ENCODE data around the gene HAT1. TPM values are rescaled to one million over a fixed set of nuclear protein-coding genes. Genes with fewer than 3 reads are reported as not detected.
A peak's percentile ranks its signal among the peaks of the same experiment; 100 is the strongest.

HAT1 gene
- total RNA-seq, 1 experiment from 2014 or later: 93.5 TPM

DNA sequence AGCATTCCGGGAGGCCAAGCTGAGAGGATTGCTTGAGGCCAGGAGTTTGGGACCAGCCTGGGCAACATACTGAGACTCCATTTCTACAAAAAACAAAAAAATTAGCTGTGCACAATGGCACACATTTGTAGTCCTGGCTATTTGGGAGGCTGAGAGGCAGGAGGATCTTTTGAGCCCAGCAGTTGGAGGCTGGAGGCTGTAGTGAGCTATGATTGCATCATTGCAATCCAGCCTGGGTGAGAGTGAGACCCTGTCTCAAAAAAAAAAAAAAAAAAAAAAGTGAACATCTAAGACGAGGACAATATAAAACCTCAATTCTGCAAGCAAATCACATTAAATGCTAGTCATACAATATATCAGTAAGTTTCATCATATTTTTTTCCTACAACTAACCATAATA, 2.8 kb upstream of the HAT1 start:
- no peak for DNase-seq (ENCODE audit: low spot score)

GRCh38 chr2:171921970-171922229, 361 bp upstream of the HAT1 start:
- DNase-seq (ENCODE audit: low spot score): no peak

- DNase-seq (ENCODE audit: low spot score): peak; percentile 5
Observed at GRCh38 chr2:171923206-171923605, 945 bp downstream of the HAT1 start.

GRCh38 chr2:171924170-171924942, 2.1 kb downstream of the HAT1 start:
- no peak for DNase-seq (ENCODE audit: low spot score)

DNA sequence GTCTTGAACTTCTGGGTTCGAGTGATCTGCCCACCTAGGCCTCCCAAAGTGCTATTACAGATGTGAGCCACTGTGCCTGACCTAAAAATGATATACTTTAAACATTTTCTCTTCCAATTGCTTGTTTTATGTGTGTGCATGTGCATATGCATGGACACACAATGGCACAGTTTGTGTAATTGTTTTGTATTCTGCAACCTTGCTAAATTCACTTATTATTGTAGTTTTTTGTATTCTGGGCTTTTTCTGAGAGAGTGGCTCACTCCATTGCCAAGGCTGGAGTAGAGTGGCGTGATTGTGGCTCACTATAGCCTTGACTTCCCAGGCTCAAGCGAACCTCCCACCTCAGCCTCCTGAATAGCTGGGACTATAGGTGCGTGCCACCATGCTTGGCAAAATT, 8.1 kb downstream of the HAT1 start:
- DNase-seq (ENCODE audit: low spot score): no peak

- DNase-seq (ENCODE audit: low spot score): no peak
Observed at GRCh38 chr2:171939058-171939742, 16.9 kb downstream of the HAT1 start.

DNA sequence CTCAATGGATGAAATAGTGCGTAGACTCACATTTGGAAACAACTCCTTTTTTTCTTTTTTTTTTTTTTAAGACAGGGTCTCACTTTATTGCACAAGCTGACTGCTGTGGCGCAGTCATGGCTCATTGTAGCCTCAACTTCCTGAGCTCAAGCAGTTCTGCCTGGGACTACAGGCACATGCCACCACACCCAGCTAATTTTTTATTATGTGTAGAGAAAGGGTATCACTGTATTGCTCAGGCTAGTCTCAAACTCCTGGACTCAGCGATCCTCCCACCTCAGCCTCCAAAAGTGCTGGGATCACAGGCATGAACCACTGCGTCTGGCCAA, 17.4 kb downstream of the HAT1 start:
- no peak for DNase-seq (ENCODE audit: low spot score)

DNA sequence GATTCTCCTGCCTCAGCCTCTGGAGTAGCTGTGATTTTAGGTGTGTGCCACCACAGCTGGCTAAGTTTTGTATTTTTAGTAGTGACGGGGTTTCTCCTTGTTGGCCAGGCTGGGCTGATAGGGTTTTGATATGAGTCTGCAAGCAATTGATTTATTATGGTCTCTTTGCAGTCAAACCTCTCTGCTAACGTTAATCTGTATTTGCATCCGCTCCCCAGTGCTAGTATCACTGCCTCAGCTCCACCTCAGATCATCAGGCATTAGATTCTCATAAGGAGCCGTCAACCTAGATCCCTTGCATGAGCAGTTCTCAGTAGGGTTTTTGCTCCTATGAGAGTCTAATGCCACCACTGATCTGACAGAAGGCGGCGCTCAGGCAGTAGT, 19.0 kb downstream of the HAT1 start:
- no peak for DNase-seq (ENCODE audit: low spot score)

DNA sequence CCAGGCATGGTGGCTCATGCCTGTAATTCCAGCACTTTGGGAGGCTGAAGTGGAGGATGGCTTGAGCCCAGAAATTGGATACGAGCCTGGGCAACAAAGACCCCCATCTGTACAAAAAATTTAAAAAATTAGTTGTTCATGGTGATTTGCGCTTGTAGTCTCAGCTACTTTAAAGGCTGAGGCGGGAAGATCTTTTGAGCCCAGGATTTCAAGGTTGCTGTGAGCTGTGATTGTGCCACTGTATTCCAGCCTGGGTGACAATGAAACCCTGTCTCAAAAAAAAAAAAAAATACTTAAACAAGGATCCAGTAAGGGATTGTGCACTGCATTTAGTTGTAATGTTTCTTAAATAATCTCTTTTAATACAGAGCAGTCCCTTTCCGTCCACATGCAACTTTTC, 21.6 kb downstream of the HAT1 start:
- DNase-seq (ENCODE audit: low spot score): no peak

GRCh38 chr2:171952276-171952675, 30.0 kb downstream of the HAT1 start:
- DNase-seq (ENCODE audit: low spot score): no peak

- DNase-seq (ENCODE audit: low spot score): no peak
Observed at GRCh38 chr2:171952748-171953147, 30.5 kb downstream of the HAT1 start.

GRCh38 chr2:171956135-171956825, 34.0 kb downstream of the HAT1 start:
- no peak for DNase-seq (ENCODE audit: low spot score)

- peak; percentile 18 for DNase-seq (ENCODE audit: low spot score)
Observed at GRCh38 chr2:171957061-171957460, 34.8 kb downstream of the HAT1 start.

DNA sequence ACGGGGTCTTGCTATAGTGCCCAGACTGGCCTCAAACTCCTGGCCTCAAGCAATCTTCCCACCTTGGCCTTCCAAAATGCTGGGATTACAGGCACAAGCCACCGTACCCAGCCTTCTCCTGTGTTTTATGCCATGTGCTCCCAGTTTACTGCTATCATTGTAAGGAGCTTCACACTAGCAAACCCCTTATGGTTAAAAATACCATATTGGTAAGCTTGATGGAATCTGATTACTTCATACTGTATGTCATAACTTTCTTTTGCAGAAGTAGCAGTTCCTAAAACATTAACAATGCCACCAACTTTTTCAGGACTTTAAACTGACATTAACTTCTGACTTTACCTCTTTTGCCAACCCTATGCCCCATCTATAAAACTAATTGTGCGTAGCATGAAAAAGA, 36.2 kb downstream of the HAT1 start:
- DNase-seq (ENCODE audit: low spot score): no peak

DNA sequence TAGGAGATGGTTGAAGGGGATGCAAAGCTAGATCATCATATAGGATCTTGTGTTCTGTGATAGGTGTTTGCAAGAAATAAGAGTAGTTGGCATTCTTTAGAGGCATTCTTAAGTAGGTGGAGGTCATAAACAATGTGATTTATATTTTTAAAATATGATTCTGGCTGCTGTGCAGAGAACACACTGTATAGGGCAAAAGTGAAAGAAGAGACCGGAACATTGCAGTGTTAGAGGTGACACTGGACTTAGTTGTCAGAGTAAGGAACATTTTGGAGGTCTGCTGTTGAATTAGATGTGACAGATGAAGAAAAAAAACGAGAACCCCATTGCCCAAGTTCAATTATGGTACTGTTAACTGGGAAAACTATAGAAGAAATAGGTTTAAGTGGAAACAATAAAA, 37.7 kb downstream of the HAT1 start:
- no peak for DNase-seq (ENCODE audit: low spot score)

- DNase-seq (ENCODE audit: low spot score): no peak
Observed at GRCh38 chr2:171960570-171960969, 38.3 kb downstream of the HAT1 start.

GRCh38 chr2:171963198-171963597, 40.9 kb downstream of the HAT1 start:
- no peak for DNase-seq (ENCODE audit: low spot score)

DNA sequence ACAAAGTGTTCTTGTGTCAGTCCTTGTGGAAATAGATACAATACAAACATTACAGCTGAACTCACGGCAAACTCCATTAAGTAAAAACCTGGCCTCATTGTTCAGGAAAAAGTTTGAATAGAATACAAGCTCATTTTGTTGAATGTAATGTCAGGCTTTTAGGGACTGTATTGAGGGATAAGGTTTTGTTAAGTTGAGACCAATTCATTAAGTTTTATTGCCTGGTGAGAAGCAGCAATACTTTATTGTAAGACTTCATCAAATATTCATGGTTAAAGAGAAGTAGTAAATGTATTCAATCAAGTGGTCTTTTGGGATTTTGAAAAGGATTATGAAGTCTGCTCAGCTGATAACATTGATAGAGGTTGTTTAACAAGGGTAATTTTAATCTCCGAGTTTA, 42.0 kb downstream of the HAT1 start:
- DNase-seq (ENCODE audit: low spot score): no peak

DNA sequence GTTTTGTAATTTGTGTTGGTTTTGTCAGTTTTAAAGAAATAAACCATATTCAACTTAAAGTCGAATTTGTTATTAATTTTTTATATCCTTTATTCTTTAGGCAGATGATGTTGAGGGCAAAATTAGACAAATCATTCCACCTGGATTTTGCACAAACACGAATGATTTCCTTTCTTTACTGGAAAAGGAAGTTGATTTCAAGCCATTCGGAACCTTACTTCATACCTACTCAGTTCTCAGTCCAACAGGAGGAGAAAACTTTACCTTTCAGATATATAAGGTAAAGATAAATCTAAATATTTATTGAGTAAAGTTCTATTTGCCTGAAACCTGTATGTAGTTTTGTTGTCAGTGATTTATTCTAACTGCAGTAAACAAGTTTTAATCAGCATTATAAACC, 43.0 kb downstream of the HAT1 start:
- DNase-seq (ENCODE audit: low spot score): no peak

DNA sequence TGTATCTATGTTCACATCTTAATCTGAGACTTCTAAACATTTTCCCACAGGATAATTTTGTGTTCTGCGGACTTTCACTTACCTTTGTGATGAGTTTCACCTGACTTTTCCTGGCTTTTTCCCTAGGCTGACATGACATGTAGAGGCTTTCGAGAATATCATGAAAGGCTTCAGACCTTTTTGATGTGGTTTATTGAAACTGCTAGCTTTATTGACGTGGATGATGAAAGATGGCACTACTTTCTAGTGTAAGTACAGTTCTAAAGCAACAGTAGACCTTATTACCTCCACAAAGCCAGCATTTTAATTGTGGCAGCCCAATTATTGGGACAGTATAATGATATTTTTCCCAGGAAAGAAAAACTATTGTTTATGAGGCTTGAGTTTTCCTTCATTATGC, 43.4 kb downstream of the HAT1 start:
- DNase-seq (ENCODE audit: low spot score): no peak

DNA sequence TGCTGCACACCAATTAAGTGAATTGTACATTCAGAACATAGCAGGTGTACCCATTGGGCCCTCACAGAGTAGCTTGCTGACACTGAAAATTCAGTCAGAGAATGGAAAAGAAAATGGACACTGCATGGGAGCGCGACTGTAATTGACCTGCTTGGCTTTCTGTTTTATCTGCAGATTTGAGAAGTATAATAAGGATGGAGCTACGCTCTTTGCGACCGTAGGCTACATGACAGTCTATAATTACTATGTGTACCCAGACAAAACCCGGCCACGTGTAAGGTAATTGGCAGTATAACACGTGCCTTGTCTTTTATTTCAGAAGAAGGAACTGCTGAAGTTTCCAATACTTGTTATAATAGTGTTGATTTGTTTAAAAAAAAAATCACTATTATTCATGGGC, 44.0 kb downstream of the HAT1 start:
- no peak for DNase-seq (ENCODE audit: low spot score)

GRCh38 chr2:171966688-171967087, 44.4 kb downstream of the HAT1 start:
- DNase-seq (ENCODE audit: low spot score): no peak

GRCh38 chr2:171968509-171968908, 46.2 kb downstream of the HAT1 start:
- DNase-seq (ENCODE audit: low spot score): no peak

All from H4 (cell line).